Tibial artery (tissue), 4 donors: Measurements from ENCODE around the gene HEXA.

Experiments
- DNase-seq, 2 donors: peaks; one replicate each; pipeline ENCODE4 v3.0.0-alpha.2; 2019
- H3K27ac ChIP-seq, 2 donors: fragments of 200-600 bp; sonication (generic) in 1 of 2; 1 replicate in 1 of 2; 2 replicates in 1 of 2; pipeline ENCODE4 v1.5.1; 2018 to 2019; ENCODE audit warnings: mild to moderate bottlenecking in 1 of 2
- H3K27me3 ChIP-seq, 2 donors: fragments of 200-600 bp; sonication (generic) in 1 of 2; one replicate each; pipeline versions ENCODE4 v1.5.1 to v1.6.0; 2016 to 2019
- H3K36me3 ChIP-seq, 3 donors: fragments of 200-600 bp; sonication (generic) in 2 of 3; one replicate each; pipeline ENCODE4 v1.5.1; 2016 to 2019; ENCODE audit warnings: mild to moderate bottlenecking in 2 of 3
- H3K4me1 ChIP-seq, 4 donors: fragments of 200-600 bp; sonication (generic) in 2 of 4; 1 replicate in 3 of 4; 2 replicates in 1 of 4; pipeline ENCODE4 v1.5.1; 2016 to 2019
- H3K4me3 ChIP-seq, 2 donors: fragments of 200-600 bp; sonication (generic) in 1 of 2; 1 replicate in 1 of 2; 2 replicates in 1 of 2; pipeline ENCODE4 v1.5.1; 2018 to 2019; ENCODE audit warnings: mild to moderate bottlenecking in 2 of 2
- H3K9me3 ChIP-seq, 3 donors: fragments of 200-600 bp; sonication (generic) in 1 of 3; one replicate each; pipeline ENCODE4 v1.5.1; 2016 to 2019
- intact Hi-C: fragments of 100-400 bp; cut with DNase I; formaldehyde crosslinking; loops from one replicate; pipeline ENCODE4 v1.15.0; 2023; ENCODE audit warnings: low total_unique reads
- TF ChIP-seq, protein P1 (sequence below), 2 experiments: fragments of 200-600 bp in 1 of 2; fragments of 450-650 bp in 1 of 2; IDR thresholded peaks; one replicate each; pipeline ENCODE4 v1.5.1; 2017 to 2019; ENCODE audit warnings: antibody characterized with exemption in 2 of 2, mild to moderate bottlenecking in 1 of 2, moderate library complexity in 1 of 2

HEXA gene

DNA sequence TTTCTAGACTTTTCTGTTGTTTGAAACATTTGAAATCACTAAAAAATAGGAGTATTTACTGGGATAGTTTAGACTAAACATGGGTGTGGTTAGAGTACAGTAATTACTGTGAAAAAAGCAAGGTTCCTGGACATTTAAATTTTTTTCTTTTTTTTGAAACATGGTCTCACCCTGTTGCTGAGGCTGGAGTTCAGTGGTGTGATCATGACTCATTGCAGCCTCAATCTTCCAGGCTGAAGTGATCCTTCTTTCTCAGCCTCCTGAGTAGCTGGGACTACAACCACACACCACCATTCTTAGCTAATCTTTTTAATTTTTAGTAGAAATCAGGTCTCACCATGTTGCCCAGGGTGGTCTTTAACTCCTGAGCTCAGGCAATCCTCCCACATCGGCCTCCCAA, 35.4 kb downstream of the HEXA start:
- Histone ChIP-seq H3K36me3 (peaks cover 36 to 66% (median 40%) of the 10 kb centered on the region in 3 donors), H3K4me1 (no peaks in the 10 kb centered on the region), H3K27ac (no peak overlapping the region), H3K9me3 (no peaks in the 10 kb centered on the region), H3K27me3 (no peaks in the 10 kb centered on the region), H3K4me3 (no peak overlapping the region)
- intact Hi-C loops, result no loop called here
- no peak for DNase-seq
- TF ChIP-seq, protein P1, sequence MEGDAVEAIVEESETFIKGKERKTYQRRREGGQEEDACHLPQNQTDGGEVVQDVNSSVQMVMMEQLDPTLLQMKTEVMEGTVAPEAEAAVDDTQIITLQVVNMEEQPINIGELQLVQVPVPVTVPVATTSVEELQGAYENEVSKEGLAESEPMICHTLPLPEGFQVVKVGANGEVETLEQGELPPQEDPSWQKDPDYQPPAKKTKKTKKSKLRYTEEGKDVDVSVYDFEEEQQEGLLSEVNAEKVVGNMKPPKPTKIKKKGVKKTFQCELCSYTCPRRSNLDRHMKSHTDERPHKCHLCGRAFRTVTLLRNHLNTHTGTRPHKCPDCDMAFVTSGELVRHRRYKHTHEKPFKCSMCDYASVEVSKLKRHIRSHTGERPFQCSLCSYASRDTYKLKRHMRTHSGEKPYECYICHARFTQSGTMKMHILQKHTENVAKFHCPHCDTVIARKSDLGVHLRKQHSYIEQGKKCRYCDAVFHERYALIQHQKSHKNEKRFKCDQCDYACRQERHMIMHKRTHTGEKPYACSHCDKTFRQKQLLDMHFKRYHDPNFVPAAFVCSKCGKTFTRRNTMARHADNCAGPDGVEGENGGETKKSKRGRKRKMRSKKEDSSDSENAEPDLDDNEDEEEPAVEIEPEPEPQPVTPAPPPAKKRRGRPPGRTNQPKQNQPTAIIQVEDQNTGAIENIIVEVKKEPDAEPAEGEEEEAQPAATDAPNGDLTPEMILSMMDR (IDR thresholded peaks at IDR 0.05), result no peak

DNA sequence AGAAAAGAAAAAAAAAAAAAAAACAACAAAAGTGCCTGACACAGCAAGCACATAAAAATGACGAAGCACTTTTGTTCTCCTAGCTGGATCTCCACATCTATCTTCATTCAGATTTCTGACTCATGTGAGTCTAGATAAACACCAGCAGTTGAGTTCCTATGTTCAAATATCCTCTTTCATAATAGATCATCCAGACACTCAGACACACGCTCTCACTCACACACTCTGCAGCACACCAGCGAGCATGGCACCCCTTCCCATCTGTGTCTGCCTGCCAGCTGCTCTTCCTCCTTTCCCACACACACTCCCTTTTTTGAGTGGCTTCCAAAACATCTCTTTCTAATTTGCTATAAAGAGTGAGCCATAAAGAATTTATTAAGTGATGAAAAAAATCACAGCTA, 36.0 kb downstream of the HEXA start:
- intact Hi-C loops, result no loop called here
- TF ChIP-seq, protein P1 (IDR thresholded peaks at IDR 0.05), result no peak
- peak in 1 of 2 donors; percentile 28 for DNase-seq
- Histone ChIP-seq H3K4me1 (no peaks in the 10 kb centered on the region), H3K27ac (no peak overlapping the region), H3K27me3 (no peaks in the 10 kb centered on the region), H3K4me3 (no peak overlapping the region), H3K9me3 (no peaks in the 10 kb centered on the region), H3K36me3 (peaks cover 36 to 60% (median 39%) of the 10 kb centered on the region in 3 donors)

DNA sequence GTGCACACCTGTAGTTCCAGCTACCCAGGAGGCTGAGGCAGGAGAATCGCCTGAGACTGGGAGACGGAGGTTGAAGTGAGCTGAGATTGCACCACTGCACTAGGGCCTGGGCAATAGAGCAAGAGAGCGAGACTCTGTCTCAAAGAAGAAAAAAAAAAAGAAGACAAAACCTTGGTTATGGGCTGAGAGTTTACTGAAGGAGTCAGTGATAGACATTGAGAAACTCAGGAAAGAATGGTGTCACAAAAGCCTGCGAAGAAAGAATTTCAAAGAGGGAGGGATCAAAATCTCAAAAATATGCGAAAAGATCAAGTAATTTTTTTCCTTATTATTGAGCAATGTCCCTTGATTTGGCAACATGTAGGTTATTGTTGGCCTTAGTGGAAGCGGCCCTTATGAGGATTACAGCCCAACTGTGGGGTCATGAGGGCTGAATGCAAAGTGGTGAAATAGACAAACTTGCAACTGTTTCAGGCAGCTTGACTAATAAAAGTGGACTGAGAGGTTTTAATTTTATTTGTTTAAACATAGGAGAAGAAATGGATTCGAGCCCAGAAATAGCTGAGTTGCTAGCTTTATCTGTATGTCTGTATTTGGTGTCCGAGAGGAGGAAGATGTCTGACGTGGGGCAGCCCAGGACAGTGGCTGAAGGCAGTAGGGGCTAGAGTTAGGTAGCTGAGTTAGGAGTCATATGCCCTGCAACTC, 37.0 kb downstream of the HEXA start:
- Histone ChIP-seq H3K4me1 (no peaks in the 10 kb centered on the region), H3K36me3 (peaks cover 32 to 55% (median 32%) of the 10 kb centered on the region in 3 donors), H3K27me3 (no peaks in the 10 kb centered on the region), H3K9me3 (no peaks in the 10 kb centered on the region), H3K27ac (peak overlapping the region in 1 of 2 donors; percentile 19), H3K4me3 (no peak overlapping the region)
- intact Hi-C loops, result no loop called here
- TF ChIP-seq, protein P1 (IDR thresholded peaks at IDR 0.05), result no peak
- peak; percentile 63 to 70 for DNase-seq

DNA sequence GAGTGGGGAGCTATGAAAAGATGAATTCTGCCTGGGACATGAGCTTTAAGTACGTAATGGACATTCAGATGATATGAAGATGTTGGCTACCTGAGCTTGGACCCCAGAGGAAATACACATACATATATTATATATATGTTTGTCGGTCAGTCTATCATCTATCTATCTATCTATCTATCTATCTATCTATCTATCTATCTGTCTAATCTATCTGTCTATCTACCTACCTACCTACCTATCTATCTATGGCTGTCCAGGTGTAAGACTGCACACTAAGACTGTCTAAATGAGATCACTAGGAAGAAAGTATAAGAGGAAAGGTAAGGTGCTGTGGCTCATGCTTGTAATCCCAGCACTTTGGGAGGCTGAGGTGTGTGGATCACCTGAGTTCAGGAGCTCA, 37.7 kb downstream of the HEXA start:
- H3K27ac ChIP-seq, result no peak overlapping the region
- H3K4me1 ChIP-seq, result no peaks in the 10 kb centered on the region
- H3K36me3 ChIP-seq, result peaks cover 28 to 50% (median 32%) of the 10 kb centered on the region in 3 donors
- no peaks in the 10 kb centered on the region for H3K9me3 ChIP-seq
- H3K27me3 ChIP-seq, result no peaks in the 10 kb centered on the region
- intact Hi-C loops, result no loop called here
- no peak for DNase-seq
- TF ChIP-seq, protein P1 (IDR thresholded peaks at IDR 0.05), result no peak
- no peak overlapping the region for H3K4me3 ChIP-seq

DNA sequence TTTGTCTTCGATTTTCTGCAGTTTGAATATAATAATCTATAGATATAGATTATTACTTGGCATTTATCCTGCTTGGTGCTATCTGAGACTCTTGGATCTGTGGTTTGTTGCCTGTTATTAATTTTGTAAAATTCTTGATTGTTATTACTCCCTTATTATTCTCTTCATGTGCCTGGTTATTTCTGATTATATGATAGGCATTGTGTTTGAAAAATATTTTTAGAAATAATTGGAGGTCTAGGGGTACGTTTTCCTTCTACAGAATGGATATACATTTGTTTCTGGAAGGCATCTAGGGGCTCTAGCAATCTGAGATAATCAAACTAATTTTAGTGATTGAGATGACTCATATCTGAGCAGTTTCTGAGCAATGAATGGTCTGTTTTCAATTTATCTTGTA, 41.0 kb downstream of the HEXA start:
- TF ChIP-seq, protein P1 (IDR thresholded peaks at IDR 0.05), result no peak
- Histone ChIP-seq H3K27ac (no peak overlapping the region), H3K9me3 (no peaks in the 10 kb centered on the region), H3K4me3 (no peak overlapping the region), H3K27me3 (no peaks in the 10 kb centered on the region), H3K36me3 (peaks cover 26 to 32% (median 27%) of the 10 kb centered on the region in 3 donors), H3K4me1 (no peaks in the 10 kb centered on the region)
- intact Hi-C loops, result no loop called here
- DNase-seq, result no peak
